ENCODE measurements around the gene AOPEP.

DNA sequence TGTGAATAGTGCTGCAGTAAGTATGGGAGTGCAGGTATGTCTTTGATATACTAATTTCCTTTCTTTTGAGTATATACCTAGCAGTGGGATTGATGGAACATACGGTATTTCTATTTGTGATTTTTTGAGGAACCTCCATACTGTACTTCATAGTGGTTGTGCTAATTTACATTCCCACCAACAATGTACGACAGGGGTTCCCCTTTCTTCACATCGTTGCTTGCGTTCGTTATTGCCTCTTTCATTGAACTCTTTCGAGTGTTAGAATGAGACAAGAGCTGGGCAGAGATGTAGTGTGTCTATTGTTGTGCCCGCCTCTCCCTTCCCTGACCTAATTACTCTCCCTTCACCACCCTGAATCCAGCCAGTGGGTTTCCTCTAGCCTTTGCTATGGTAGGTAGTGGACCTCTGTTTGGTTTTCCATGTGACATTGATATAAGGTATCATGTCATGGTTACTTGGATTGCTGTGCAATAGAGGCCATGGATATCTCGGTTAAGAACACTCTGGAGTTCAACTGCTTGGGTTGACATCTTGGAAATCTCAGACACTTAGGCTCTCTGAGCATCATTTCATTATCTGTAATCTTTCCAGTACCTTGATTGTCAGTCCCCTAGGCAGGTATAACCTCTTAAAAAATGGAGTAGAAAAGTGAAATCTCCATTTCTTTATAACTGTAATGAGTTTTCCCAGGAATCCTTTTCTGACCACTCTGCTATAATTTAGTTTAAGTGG, 19.5 kb downstream of the AOPEP start:
- TF ChIP-seq, protein P1, sequence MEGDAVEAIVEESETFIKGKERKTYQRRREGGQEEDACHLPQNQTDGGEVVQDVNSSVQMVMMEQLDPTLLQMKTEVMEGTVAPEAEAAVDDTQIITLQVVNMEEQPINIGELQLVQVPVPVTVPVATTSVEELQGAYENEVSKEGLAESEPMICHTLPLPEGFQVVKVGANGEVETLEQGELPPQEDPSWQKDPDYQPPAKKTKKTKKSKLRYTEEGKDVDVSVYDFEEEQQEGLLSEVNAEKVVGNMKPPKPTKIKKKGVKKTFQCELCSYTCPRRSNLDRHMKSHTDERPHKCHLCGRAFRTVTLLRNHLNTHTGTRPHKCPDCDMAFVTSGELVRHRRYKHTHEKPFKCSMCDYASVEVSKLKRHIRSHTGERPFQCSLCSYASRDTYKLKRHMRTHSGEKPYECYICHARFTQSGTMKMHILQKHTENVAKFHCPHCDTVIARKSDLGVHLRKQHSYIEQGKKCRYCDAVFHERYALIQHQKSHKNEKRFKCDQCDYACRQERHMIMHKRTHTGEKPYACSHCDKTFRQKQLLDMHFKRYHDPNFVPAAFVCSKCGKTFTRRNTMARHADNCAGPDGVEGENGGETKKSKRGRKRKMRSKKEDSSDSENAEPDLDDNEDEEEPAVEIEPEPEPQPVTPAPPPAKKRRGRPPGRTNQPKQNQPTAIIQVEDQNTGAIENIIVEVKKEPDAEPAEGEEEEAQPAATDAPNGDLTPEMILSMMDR (conservative IDR thresholded peaks at IDR 0.05 in 1 of 2, IDR thresholded peaks at IDR 0.05 in 1 of 2; ENCODE audit: extremely low read depth in 1 of 2, insufficient read depth in 1 of 2, low read depth in 1 of 2, low read length in 2 of 2), result no peak
- no peak for TF ChIP-seq EZH2 (IDR thresholded peaks at IDR 0.05; ENCODE audit: borderline replicate concordance, low read length)

All from mammary epithelial cell (primary cell).